ENCODE measurements around the gene SFXN5. TPM values are rescaled to one million over a fixed set of nuclear protein-coding genes. Genes with fewer than 3 reads are reported as not detected.

The SFXN5 gene
- total RNA-seq, 1 experiment from 2014 or later = 31.3 TPM

DNA sequence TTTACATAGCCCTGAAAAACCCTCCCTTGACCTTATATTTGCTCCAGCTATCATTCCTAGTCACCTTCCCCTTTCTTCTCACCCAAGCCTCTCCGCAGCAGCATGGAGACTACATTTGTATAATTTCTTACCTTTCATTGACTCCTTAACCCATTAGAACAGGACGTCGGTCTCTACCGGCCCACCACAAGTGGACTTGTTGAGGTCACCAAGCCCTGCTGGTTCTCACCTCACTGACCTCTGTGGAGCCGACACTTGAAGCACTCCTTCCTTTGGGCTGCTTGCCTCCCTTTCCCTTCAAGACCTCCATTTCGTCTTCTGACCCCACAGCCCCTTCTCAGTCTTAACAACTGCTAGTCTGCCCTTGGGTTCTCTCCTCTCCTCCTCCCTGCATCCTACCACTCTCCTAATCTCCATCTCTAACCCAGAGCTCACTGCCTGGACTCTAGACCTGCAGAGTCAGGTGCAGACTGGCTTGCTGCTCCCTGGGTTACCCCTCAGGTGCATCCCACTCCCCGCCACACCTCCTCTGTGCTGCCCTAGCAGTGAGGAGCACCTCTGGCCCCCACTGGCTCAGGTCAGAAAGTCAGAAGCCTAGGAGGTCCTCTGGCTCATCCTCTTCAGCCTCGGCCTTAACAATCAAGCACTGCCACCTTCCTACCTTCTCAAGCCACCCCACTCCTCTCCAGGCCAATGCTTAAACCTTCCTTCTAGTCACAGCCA lies 5.3 kb upstream of the SFXN5 start:
- POLR2A ChIA-PET = no interaction called here
- no TSS peak for BruUV-seq (replicated peaks)
- CTCF ChIA-PET = interaction anchor here (0.6 kb wide), 1 partner anchor 42 kb away, joined by 6 read pairs; no protein-coding TSS in a partner anchor
- no peaks in the 10 kb centered on the region for H3K9me3 ChIP-seq
- no peaks in the 10 kb centered on the region for H3K4me1 ChIP-seq
- Mint-ChIP-seq H3K4me1 (ENCODE audit: low read depth, unreplicated experiment) (no peaks in the 10 kb centered on the region), H3K4me3 (ENCODE audit: unreplicated experiment) (no peak overlapping the region), H3K9me3 (ENCODE audit: unreplicated experiment) (no peaks in the 10 kb centered on the region), H3K36me3 (ENCODE audit: insufficient read depth, unreplicated experiment) (peaks cover 5% of the 10 kb centered on the region), H3K27ac (ENCODE audit: unreplicated experiment) (no peak overlapping the region), H3K27me3 (ENCODE audit: insufficient read depth, unreplicated experiment) (no peaks in the 10 kb centered on the region)
- H3K36me3 ChIP-seq (ENCODE audit: control insufficient read depth, insufficient read depth, low read length) = no peaks in the 10 kb centered on the region
- TF ChIP-seq CTCF (IDR thresholded peaks at IDR 0.05; ENCODE audit: insufficient read depth in 1 of 2, low read depth in 1 of 2, low read length in 1 of 2, severe bottlenecking in 1 of 2, unreplicated experiment in 1 of 2) = no peak
- no peak overlapping the region for H3K4me3 ChIP-seq (ENCODE audit: low read depth, low read length)
- DNase-seq = no peak
- intact Hi-C loops (cut with micrococcal nuclease; ENCODE audit: unreplicated experiment) = no loop called here
- no peaks in the 10 kb centered on the region for H3K27me3 ChIP-seq (replicated peaks; ENCODE audit: control insufficient read depth, insufficient read depth, low read length)

GRCh38 chr2:73075477-73076373 lies 4.2 kb upstream of the SFXN5 start:
- Histone ChIP-seq H3K36me3 (ENCODE audit: control insufficient read depth, insufficient read depth, low read length) (no peaks in the 10 kb centered on the region), H3K4me3 (ENCODE audit: low read depth, low read length) (no peak overlapping the region), H3K27me3 (replicated peaks; ENCODE audit: control insufficient read depth, insufficient read depth, low read length) (no peaks in the 10 kb centered on the region), H3K4me1 (no peaks in the 10 kb centered on the region), H3K9me3 (no peaks in the 10 kb centered on the region)
- POLR2A ChIA-PET = no interaction called here
- no peaks in the 10 kb centered on the region for H3K9me3 Mint-ChIP-seq (ENCODE audit: unreplicated experiment)
- no peaks in the 10 kb centered on the region for H3K4me1 Mint-ChIP-seq (ENCODE audit: low read depth, unreplicated experiment)
- no TSS peak for BruUV-seq (replicated peaks)
- DNase-seq = no peak
- TF ChIP-seq CTCF (IDR thresholded peaks at IDR 0.05; ENCODE audit: insufficient read depth in 1 of 2, low read depth in 1 of 2, low read length in 1 of 2, severe bottlenecking in 1 of 2, unreplicated experiment in 1 of 2) = no peak
- no peak overlapping the region for H3K4me3 Mint-ChIP-seq (ENCODE audit: unreplicated experiment)
- H3K36me3 Mint-ChIP-seq (ENCODE audit: insufficient read depth, unreplicated experiment) = peaks cover 15% of the 10 kb centered on the region
- intact Hi-C loops (cut with micrococcal nuclease; ENCODE audit: unreplicated experiment) = no loop called here
- CTCF ChIA-PET = interaction anchor here (1.4 kb wide), 1 partner anchor 10 kb away, joined by 3 read pairs; no protein-coding TSS in a partner anchor
- no peak overlapping the region for H3K27ac Mint-ChIP-seq (ENCODE audit: unreplicated experiment)
- H3K27me3 Mint-ChIP-seq (ENCODE audit: insufficient read depth, unreplicated experiment) = no peaks in the 10 kb centered on the region

Measured in Caco-2 (cell line).